DMS79 (cell line): Measurements from ENCODE around the gene WDR86.

Source experiments
- DNase-seq: peaks from one replicate; lab custom pipeline; 2025; lab: John Stamatoyannopoulos, UW

WDR86 gene

GRCh38 chr7:151390598-151391357, 19.1 kb downstream of the WDR86 start:
- DNase-seq: no peak

GRCh38 chr7:151389768-151390597, 19.9 kb downstream of the WDR86 start:
- DNase-seq: no peak

- no peak for DNase-seq
Measured at GRCh38 chr7:151389096-151389767, 20.6 kb downstream of the WDR86 start.

GRCh38 chr7:151388430-151388829, 21.4 kb downstream of the WDR86 start:
- DNase-seq: no peak

- DNase-seq: no peak
Measured at GRCh38 chr7:151388007-151388297, 21.9 kb downstream of the WDR86 start.

- no peak for DNase-seq
Measured at GRCh38 chr7:151387161-151388006, 22.5 kb downstream of the WDR86 start.

- DNase-seq: no peak
Measured at GRCh38 chr7:151386301-151387160, 23.3 kb downstream of the WDR86 start.

- DNase-seq: no peak
Measured at GRCh38 chr7:151385626-151386300, 24.1 kb downstream of the WDR86 start.

GRCh38 chr7:151384776-151385625, 24.8 kb downstream of the WDR86 start:
- no peak for DNase-seq

- no peak for DNase-seq
Measured at GRCh38 chr7:151384352-151384697, 25.5 kb downstream of the WDR86 start.

GRCh38 chr7:151383638-151384351, 26.0 kb downstream of the WDR86 start:
- DNase-seq: no peak

- DNase-seq: no peak
Measured at GRCh38 chr7:151382079-151382885, 27.6 kb downstream of the WDR86 start.

- no peak for DNase-seq
Measured at GRCh38 chr7:151381348-151382078, 28.3 kb downstream of the WDR86 start.

GRCh38 chr7:151381098-151381347, 28.8 kb downstream of the WDR86 start:
- no peak for DNase-seq

GRCh38 chr7:151380199-151381097, 29.4 kb downstream of the WDR86 start:
- DNase-seq: no peak

GRCh38 chr7:151379534-151380198, 30.2 kb downstream of the WDR86 start:
- no peak for DNase-seq
